ENCODE results near the gene OR6V1. TPM values are rescaled to one million over a fixed set of nuclear protein-coding genes. Genes with fewer than 3 reads are reported as not detected.
"Not testable (repeated sequence)": the region's sequence is repeated elsewhere in the genome, so short reads cannot be mapped to it uniquely, and the experiment has no call there.

Gene OR6V1
- total RNA-seq, 1 donor, result not detected

- no peak overlapping the region for H3K4me3 ChIP-seq (ENCODE audit: low read depth, low read length)
- no peak for TF ChIP-seq CTCF (IDR thresholded peaks at IDR 0.05; ENCODE audit: insufficient read depth, low read length)
- DNase-seq (ENCODE audit: low read depth), result peak; percentile 41
Measured at GRCh38 chr7:143073556-143073955, 21.4 kb downstream of the OR6V1 start.

GRCh38 chr7:143074141-143074540, 22.0 kb downstream of the OR6V1 start:
- no peak for TF ChIP-seq CTCF (IDR thresholded peaks at IDR 0.05; ENCODE audit: insufficient read depth, low read length)
- no peak overlapping the region for H3K4me3 ChIP-seq (ENCODE audit: low read depth, low read length)
- no peak for DNase-seq (ENCODE audit: low read depth)

GRCh38 chr7:143085109-143085508, 33.0 kb downstream of the OR6V1 start:
- no peak for TF ChIP-seq CTCF (IDR thresholded peaks at IDR 0.05; ENCODE audit: insufficient read depth, low read length)
- no peak overlapping the region for H3K4me3 ChIP-seq (ENCODE audit: low read depth, low read length)

GRCh38 chr7:143085610-143086009, 33.5 kb downstream of the OR6V1 start:
- not testable (repeated sequence) for H3K4me3 ChIP-seq (ENCODE audit: low read depth, low read length); DNase-seq (ENCODE audit: low read depth)

More at GRCh38 chr7:143085109-143085508, 33.0 kb downstream of the OR6V1 start:
- no peak for DNase-seq (ENCODE audit: low read depth)

- not testable (repeated sequence) for H3K4me3 ChIP-seq (ENCODE audit: low read depth, low read length); DNase-seq (ENCODE audit: low read depth)
Measured at GRCh38 chr7:143088549-143089231, 36.5 kb downstream of the OR6V1 start.

- TF ChIP-seq CTCF (IDR thresholded peaks at IDR 0.05; ENCODE audit: insufficient read depth, low read length), result no peak
- no peak for DNase-seq (ENCODE audit: low read depth)
- H3K4me3 ChIP-seq (ENCODE audit: low read depth, low read length), result no peak overlapping the region
Measured at GRCh38 chr7:143096146-143096545, 44.0 kb downstream of the OR6V1 start.

- H3K4me3 ChIP-seq (ENCODE audit: low read depth, low read length); DNase-seq (ENCODE audit: low read depth): not testable (repeated sequence)
Measured at GRCh38 chr7:143099579-143099978, 47.4 kb downstream of the OR6V1 start.

Other genes with a start within 250 kb of the OR6V1 start
- gene EPHB6, start 197.3 kb upstream of the OR6V1 start, total RNA-seq (ENCODE audit: low replicate concordance), result 11.0 and 15.2 TPM in 2 replicates
- 0.08 TPM in 1 of 2 replicates, not detected in the other for gene TRPV6, start 166.6 kb upstream of the OR6V1 start, total RNA-seq (ENCODE audit: low replicate concordance)
- gene TRPV5, start 118.6 kb upstream of the OR6V1 start, total RNA-seq (ENCODE audit: low replicate concordance), result not detected in 2 replicates
- not detected in 2 replicates for gene LLCFC1, start 112.9 kb upstream of the OR6V1 start, total RNA-seq (ENCODE audit: low replicate concordance)
- gene KEL, start 90.0 kb upstream of the OR6V1 start, total RNA-seq (ENCODE audit: low replicate concordance), result not detected in 2 replicates
- not detected in 2 replicates for gene OR9A2, start 25.2 kb upstream of the OR6V1 start, total RNA-seq (ENCODE audit: low replicate concordance)
- not detected in 2 replicates for gene PIP, start 79.7 kb downstream of the OR6V1 start, total RNA-seq (ENCODE audit: low replicate concordance)
- gene TAS2R39, start 131.1 kb downstream of the OR6V1 start, total RNA-seq (ENCODE audit: low replicate concordance), result not detected in 2 replicates
- gene TAS2R40, start 169.7 kb downstream of the OR6V1 start, total RNA-seq (ENCODE audit: low replicate concordance), result not detected in 2 replicates
- 53.3 and 91.9 TPM in 2 replicates for gene GSTK1, start 211.1 kb downstream of the OR6V1 start, total RNA-seq (ENCODE audit: low replicate concordance)
- gene TMEM139, start 232.6 kb downstream of the OR6V1 start, total RNA-seq (ENCODE audit: low replicate concordance), result not detected in 2 replicates
- gene CASP2, start 236.0 kb downstream of the OR6V1 start, total RNA-seq (ENCODE audit: low replicate concordance), result 18.4 and 19.8 TPM in 2 replicates

Data from fibroblast of the aortic adventitia (primary cell).